ENCODE results near the gene JAG2. TPM values are rescaled to one million over a fixed set of nuclear protein-coding genes. Genes with fewer than 3 reads are reported as not detected.

Gene JAG2
- total and polyA plus RNA-seq, 11 donors = 19.1 to 62.4 (median 25.9) TPM

GRCh38 chr14:105168093-105168420 is 519 bp downstream of the JAG2 start:
- Histone ChIP-seq H3K4me1 (peaks cover 14 to 59% (median 38%) of the 10 kb centered on the region in 12 donors), H3K27ac (peak overlapping the region in 8 of 12 donors; percentile 49 to 76 (median 64)), H3K36me3 (no peaks in the 10 kb centered on the region), H3K4me3 (peak overlapping the region; percentile 39 to 74 (median 58)), H3K9me3 (no peaks in the 10 kb centered on the region), H3K27me3 (peaks cover 0 to 36% (median 0%) of the 10 kb centered on the region in 9 donors)
- no peak for ATAC-seq
- intact Hi-C loops (cut with DNase I) = loop anchor here in 6 of 10 donors (2.0 to 10.0 kb wide), 4 partner anchors 29 to 76 kb away; no protein-coding TSS in a partner anchor
- 0 to 1% methylated on average over 44 to 46 of the region's 46 CpGs; no CpG with 5 or more reads in 2 of the 4 donors for WGBS, 4 donors
- no peak for DNase-seq
- TF ChIP-seq, protein P1, sequence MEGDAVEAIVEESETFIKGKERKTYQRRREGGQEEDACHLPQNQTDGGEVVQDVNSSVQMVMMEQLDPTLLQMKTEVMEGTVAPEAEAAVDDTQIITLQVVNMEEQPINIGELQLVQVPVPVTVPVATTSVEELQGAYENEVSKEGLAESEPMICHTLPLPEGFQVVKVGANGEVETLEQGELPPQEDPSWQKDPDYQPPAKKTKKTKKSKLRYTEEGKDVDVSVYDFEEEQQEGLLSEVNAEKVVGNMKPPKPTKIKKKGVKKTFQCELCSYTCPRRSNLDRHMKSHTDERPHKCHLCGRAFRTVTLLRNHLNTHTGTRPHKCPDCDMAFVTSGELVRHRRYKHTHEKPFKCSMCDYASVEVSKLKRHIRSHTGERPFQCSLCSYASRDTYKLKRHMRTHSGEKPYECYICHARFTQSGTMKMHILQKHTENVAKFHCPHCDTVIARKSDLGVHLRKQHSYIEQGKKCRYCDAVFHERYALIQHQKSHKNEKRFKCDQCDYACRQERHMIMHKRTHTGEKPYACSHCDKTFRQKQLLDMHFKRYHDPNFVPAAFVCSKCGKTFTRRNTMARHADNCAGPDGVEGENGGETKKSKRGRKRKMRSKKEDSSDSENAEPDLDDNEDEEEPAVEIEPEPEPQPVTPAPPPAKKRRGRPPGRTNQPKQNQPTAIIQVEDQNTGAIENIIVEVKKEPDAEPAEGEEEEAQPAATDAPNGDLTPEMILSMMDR (IDR thresholded peaks at IDR 0.05) = no peak
- TF ChIP-seq POLR2A (IDR thresholded peaks at IDR 0.05) = no peak

- H3K4me1 ChIP-seq = peaks cover 14 to 60% (median 38%) of the 10 kb centered on the region in 12 donors
- H3K4me3 ChIP-seq = peak overlapping the region; percentile 39 to 74 (median 58)
- DNase-seq (peak in 1 of 5 donors; percentile 39), ATAC-seq (no peak)
- TF ChIP-seq, protein P1 (IDR thresholded peaks at IDR 0.05) = peak in 5 of 12 donors; percentile 7 to 38 (median 31)
- peak in 1 of 2 donors; percentile 29 for TF ChIP-seq POLR2A (IDR thresholded peaks at IDR 0.05)
- H3K27me3 ChIP-seq = peaks cover 0 to 36% (median 0%) of the 10 kb centered on the region in 9 donors
- peak overlapping the region in 8 of 12 donors; percentile 49 to 76 (median 64) for H3K27ac ChIP-seq
- no peaks in the 10 kb centered on the region for H3K9me3 ChIP-seq
- no peaks in the 10 kb centered on the region for H3K36me3 ChIP-seq
- intact Hi-C loops (cut with DNase I) = loop anchor here in 6 of 10 donors (2.0 to 10.0 kb wide), 4 partner anchors 29 to 75 kb away; no protein-coding TSS in a partner anchor
- 5 to 9% (median 6%) methylated on average over 8 to 116 of the region's 116 CpGs for WGBS, 4 donors
Observed at GRCh38 chr14:105167303-105168092, 1.1 kb downstream of the JAG2 start.

- Histone ChIP-seq H3K4me1 (peaks cover 14 to 66% (median 38%) of the 10 kb centered on the region in 12 donors), H3K4me3 (peak overlapping the region in 11 of 12 donors; percentile 18 to 74 (median 58)), H3K36me3 (no peaks in the 10 kb centered on the region), H3K27ac (peak overlapping the region in 3 of 12 donors; percentile 24 to 30 (median 26)), H3K27me3 (peaks cover 0 to 36% (median 0%) of the 10 kb centered on the region in 9 donors), H3K9me3 (no peaks in the 10 kb centered on the region)
- 61 to 81% (median 68%) methylated on average over 6 to 22 of the region's 22 CpGs for WGBS, 4 donors
- TF ChIP-seq, protein P1 (IDR thresholded peaks at IDR 0.05) = no peak
- no peak for TF ChIP-seq POLR2A (IDR thresholded peaks at IDR 0.05)
- ATAC-seq (no peak), DNase-seq (no peak)
- intact Hi-C loops (cut with DNase I) = loop anchor here in 5 of 10 donors (5.0 to 10.0 kb wide), 2 partner anchors 72 to 74 kb away; no protein-coding TSS in a partner anchor
Observed at GRCh38 chr14:105166571-105167302, 1.8 kb downstream of the JAG2 start.

All from heart left ventricle (tissue), 16 donors.